A549 (cell line): ENCODE results near the gene ZFPL1. TPM values are rescaled to one million over a fixed set of nuclear protein-coding genes. Genes with fewer than 3 reads are reported as not detected.

Experiments used
- ATAC-seq, 2 experiments: fragments of 200-7000 bp in 1 of 2; fragments of >200 bp in 1 of 2; cut with Nextera tagmentation in 1 of 2; cut with Tn5 transposase in 1 of 2; 3 replicates each; pipeline versions ENCODE4 v1.8.0 to v1.9.1; 2018 to 2020; ENCODE audit warnings: mild to moderate bottlenecking in 1 of 2, moderate library complexity in 1 of 2
- CTCF ChIA-PET: fragments of 300-600 bp; sonication (Branson Sonifier 250); formaldehyde crosslinking; extraction: SDS; loops from one replicate; lab custom pipeline; 2021; ENCODE audit warnings: antibody characterized with exemption, inconsistent platforms; lab: Yijun Ruan, JAX
- POLR2A ChIA-PET: fragments of 350-600 bp; formaldehyde crosslinking; extraction: SDS; loops from one replicate; lab custom pipeline; 2021; ENCODE audit warnings: antibody characterized with exemption, inconsistent platforms; lab: Yijun Ruan, JAX
- DNase-seq, 2 experiments: peaks; one replicate each; pipeline versions ENCODE4 v3.0.0 to v3.0.0-alpha.2; 2011 to 2016; ENCODE audit warnings: low read depth in 1 of 2, low spot score in 1 of 2
- FAIRE-seq: peaks from 2 replicates; lab custom pipeline; 2011; peaks lifted over from hg19 to GRCh38; lab: Jason Lieb, UNC
- H3K27ac ChIP-seq, 2 experiments: fragments of >200 bp; sonication (Bioruptor Twin); formaldehyde crosslinking; 3 replicates each; pipeline ENCODE4 v1.5.1; 2016 to 2017
- H3K4me1 ChIP-seq: fragments of >200 bp; sonication (Bioruptor Twin); formaldehyde crosslinking; 3 replicates; pipeline ENCODE4 v1.6.1; 2016
- H3K4me2 ChIP-seq: fragments of >200 bp; sonication (Bioruptor Twin); formaldehyde crosslinking; 3 replicates; pipeline ENCODE4 v1.6.1; 2016
- H3K4me3 ChIP-seq: fragments of >200 bp; sonication (Bioruptor Twin); formaldehyde crosslinking; 3 replicates; pipeline ENCODE4 v1.5.1; 2016
- H3K9me3 ChIP-seq: fragments of >200 bp; sonication (Bioruptor Twin); formaldehyde crosslinking; 3 replicates; pipeline ENCODE4 v1.6.1; 2016
- ATOH8 ChIP-seq: fragments of 250-450 bp; sonication (Bioruptor Pico); IDR thresholded peaks from 2 replicates; pipeline ENCODE4 v1.5.0; 2020; ENCODE audit warnings: low read depth, mild to moderate bottlenecking, moderate library complexity
- BCL3 ChIP-seq: fragments of >200 bp; sonication (Bioruptor Twin); formaldehyde crosslinking; IDR thresholded peaks from 3 replicates; pipeline ENCODE4 v1.6.1; 2016
- BHLHE40 ChIP-seq: IDR thresholded peaks from 2 replicates; pipeline ENCODE4 v1.6.1; 2012; ENCODE audit warnings: low read depth, low read length, inconsistent platforms
- CHD2 ChIP-seq: fragments of 150-350 bp; IDR thresholded peaks from 2 replicates; pipeline ENCODE4 v1.6.1; 2014; ENCODE audit warnings: low read length; ENCODE audit not compliant: partially characterized antibody
- ELK1 ChIP-seq: fragments of 150-350 bp; IDR thresholded peaks from 2 replicates; pipeline ENCODE4 v1.6.1; 2014; ENCODE audit warnings: low read depth, mild to moderate bottlenecking, low read length
- ESRRA ChIP-seq: fragments of 150-350 bp; IDR thresholded peaks from 2 replicates; pipeline ENCODE4 v1.6.1; 2014; ENCODE audit warnings: mild to moderate bottlenecking, low read length, borderline replicate concordance
- FOSB ChIP-seq: fragments of 250-450 bp; sonication (Bioruptor Pico); IDR thresholded peaks from 2 replicates; pipeline ENCODE4 v1.5.0; 2020; ENCODE audit warnings: mild to moderate bottlenecking, moderate library complexity
- HDAC2 ChIP-seq: fragments of 200-600 bp; sonication (generic); IDR thresholded peaks from 2 replicates; pipeline ENCODE4 v1.6.1; 2016
- HES2 ChIP-seq: fragments of >200 bp; sonication (Bioruptor Twin); formaldehyde crosslinking; IDR thresholded peaks from 2 replicates; pipeline ENCODE4 v1.6.1; 2016
- HMGXB4 ChIP-seq: fragments of 250-450 bp; sonication (Bioruptor Pico); IDR thresholded peaks from 2 replicates; pipeline ENCODE4 v1.5.0; 2021; ENCODE audit warnings: mild to moderate bottlenecking, moderate library complexity, borderline replicate concordance
- HOXB13 ChIP-seq: fragments of 250-450 bp; sonication (Bioruptor Pico); IDR thresholded peaks from 2 replicates; pipeline ENCODE4 v1.5.0; 2020; ENCODE audit warnings: low read depth, mild to moderate bottlenecking, moderate library complexity
- KDM5A ChIP-seq: fragments of 200-600 bp; sonication (generic); IDR thresholded peaks from 2 replicates; pipeline ENCODE4 v1.6.1; 2016; ENCODE audit warnings: antibody characterized with exemption, mild to moderate bottlenecking
- MAX ChIP-seq: IDR thresholded peaks from 2 replicates; pipeline ENCODE4 v1.6.1; 2012
- MYC ChIP-seq: IDR thresholded peaks from 2 replicates; pipeline ENCODE4 v1.6.1; 2012; ENCODE audit warnings: mild to moderate bottlenecking, inconsistent platforms, low read length, improper control_type of control experiment, borderline replicate concordance
- NPAS2 ChIP-seq: fragments of 250-450 bp; sonication (Bioruptor Pico); IDR thresholded peaks from 2 replicates; pipeline ENCODE4 v1.8.0; 2022; ENCODE audit warnings: mild to moderate bottlenecking, moderate library complexity, borderline replicate concordance
- NR3C1 ChIP-seq: fragments of >200 bp; sonication (Bioruptor Twin); formaldehyde crosslinking; IDR thresholded peaks from 3 replicates; pipeline ENCODE4 v1.6.1; 2017
- PBX3 ChIP-seq: IDR thresholded peaks from 2 replicates; pipeline ENCODE4 v1.6.1; 2012
- PHF8 ChIP-seq: fragments of 200-600 bp; sonication (generic); IDR thresholded peaks from 2 replicates; pipeline ENCODE4 v1.6.1; 2016; ENCODE audit warnings: low read depth, mild to moderate bottlenecking, antibody characterized with exemption, moderate library complexity, borderline replicate concordance
- POLR2A ChIP-seq: IDR thresholded peaks from 2 replicates; pipeline ENCODE4 v1.6.1; 2012; ENCODE audit warnings: mild to moderate bottlenecking, low read length
- REST ChIP-seq: fragments of 200-600 bp; sonication (generic); IDR thresholded peaks from 2 replicates; pipeline ENCODE4 v1.6.1; 2016; ENCODE audit warnings: antibody characterized with exemption, mild to moderate bottlenecking, moderate library complexity
- RNF2 ChIP-seq: fragments of 200-600 bp; sonication (generic); IDR thresholded peaks from 2 replicates; pipeline ENCODE4 v1.6.1; 2016; ENCODE audit warnings: low read depth, mild to moderate bottlenecking, antibody characterized with exemption, moderate library complexity, borderline replicate concordance
- TFCP2L1 ChIP-seq: fragments of 250-450 bp; sonication (Bioruptor Pico); IDR thresholded peaks from 2 replicates; pipeline ENCODE4 v1.5.0; 2021; ENCODE audit warnings: mild to moderate bottlenecking
- TP53 ChIP-seq: fragments of 250-450 bp; sonication (Bioruptor Pico); IDR thresholded peaks from 2 replicates; pipeline ENCODE4 v1.5.0; 2021; ENCODE audit warnings: mild to moderate bottlenecking, moderate library complexity
- WGBS: methylation state at CpG from one replicate; pipeline ENCODE4 v1.1.6; 2017; ENCODE audit errors: missing lambda C conversion rate; 5-methylcytosine and 5-hydroxymethylcytosine counted together
- polyA plus RNA-seq, 4 experiments: library from polyadenylated mRNA; depleted of rRNA in 3 of 4; stranded (reverse); fragments of >200 nt; fragmentation: RNase III in 1 of 4; extraction: RNeasy Plus Mini Kit Qiagen cat#74134 plus additional on column Dnase treatment in 1 of 4; gene quantifications; 2 replicates in 3 of 4; 3 replicates in 1 of 4; pipeline ENCODE4 v1.2.3, GENCODE V29; 2011 to 2017

Gene ZFPL1
- polyA plus RNA-seq, 2 of the 4 experiments (the other 2 are of a cell fraction): 30.1 to 31.7 TPM

GRCh38 chr11:65121447-65121864 lies 37.4 kb downstream of the ZFPL1 start:
- Histone ChIP-seq H3K4me1 (peaks cover 22% of the 10 kb centered on the region; the same call in 2 of the 3 replicates), H3K9me3 (no peaks in the 10 kb centered on the region), H3K4me3 (peak overlapping the region; percentile 71)
- FAIRE-seq (no peak), DNase-seq (peak in 1 of 2 experiments; percentile 24)
- POLR2A ChIA-PET: interaction anchor here (1.0 to 2.5 kb wide), 8 partner anchors 10 to 542 kb away, joined by 3 to 37 read pairs (median 10); partner anchors contain the start of genes CAPN1, SYVN1 and TM7SF2
- TF ChIP-seq TFCP2L1 (CRISPR knock-in tag): no peak
- no peak for TF ChIP-seq HDAC2
- no peak for TF ChIP-seq NR3C1
- TF ChIP-seq ESRRA: no peak
- TF ChIP-seq ELK1: no peak
- TF ChIP-seq NPAS2 (CRISPR knock-in tag): no peak
- TF ChIP-seq HOXB13 (CRISPR knock-in tag): no peak
- no peak for TF ChIP-seq CHD2
- no peak for TF ChIP-seq HES2
- no peak for TF ChIP-seq FOSB (CRISPR knock-in tag)
- no peak for TF ChIP-seq ATOH8 (CRISPR knock-in tag)
- TF ChIP-seq RNF2: no peak
- no peak for TF ChIP-seq REST
- TF ChIP-seq, all 56 proteins: peak for 0
- WGBS: 3% methylated on average over 15 of the region's 22 CpGs
- peak overlapping the region; percentile 92 for H3K4me2 ChIP-seq
- H3K27ac ChIP-seq: peak overlapping the region; percentile 88 to 94
- CTCF ChIA-PET: interaction anchor here (1.3 to 6.3 kb wide), 5 partner anchors 8 to 59 kb away, joined by 3 to 75 read pairs (median 19); partner anchors contain the start of genes CAPN1 and TM7SF2
- ATAC-seq: no peak

GRCh38 chr11:65121865-65122696 lies 38.1 kb downstream of the ZFPL1 start, which contains the start of the genes FAU and MRPL49:
Gene FAU, minus strand, starts transcription at chr11:65122134. Its CDS starts 321 bp downstream, at chr11:65121813.
Gene MRPL49, plus strand, starts transcription at chr11:65122321. Its CDS starts 26 bp downstream, at chr11:65122347.
- peak; percentile 87 to 90 for ATAC-seq
- Histone ChIP-seq H3K27ac (peak within 1 kb of the TSS; percentile 88 to 94), H3K4me3 (peak within 1 kb of the TSS; percentile 71), H3K9me3 (no peaks in the 10 kb centered on the region), H3K4me2 (peak within 1 kb of the TSS; percentile 92), H3K4me1 (peaks cover 20% of the 10 kb centered on the region; the same call in 2 of the 3 replicates)
- WGBS: 1% methylated on average over 48 of the region's 64 CpGs
- POLR2A ChIA-PET: interaction anchor here (0.7 to 2.5 kb wide), 13 partner anchors 9 to 541 kb away, joined by 3 to 37 read pairs (median 5); partner anchors contain the start of genes CAPN1, SYVN1, TM7SF2 and VPS51
- CTCF ChIA-PET: interaction anchor here (1.3 to 6.3 kb wide), 5 partner anchors 7 to 58 kb away, joined by 3 to 75 read pairs (median 19); partner anchors contain the start of genes CAPN1 and TM7SF2
- peak; percentile 79 for FAIRE-seq
- DNase-seq: peak; percentile 94 to 98
- no peak for TF ChIP-seq HMGXB4 (CRISPR knock-in tag)
- no peak for TF ChIP-seq RNF2
- TF ChIP-seq BCL3: peak; percentile 87
- TF ChIP-seq PBX3: no peak
- TF ChIP-seq BHLHE40: 0 out of 2 replicates have a peak, but pooled peaks have one; percentile 32
- peak; percentile 90 for TF ChIP-seq PHF8
- TF ChIP-seq CHD2: no peak
- peak; percentile 93 for TF ChIP-seq KDM5A
- peak; percentile 36; the same call in 1 of the 2 replicates for TF ChIP-seq MYC
- peak; percentile 79; the same call in 1 of the 2 replicates for TF ChIP-seq HDAC2
- TF ChIP-seq TP53 (CRISPR knock-in tag): 0 out of 2 replicates have a peak, but pooled peaks have one; percentile 40
- peak; percentile 95 for TF ChIP-seq POLR2A
- peak; percentile 77 for TF ChIP-seq MAX
